ENCODE measurements around the gene SUCLG2.
"Not testable (repeated sequence)": the region's sequence is repeated elsewhere in the genome, so short reads cannot be mapped to it uniquely, and the experiment has no call there.

Gene SUCLG2

DNA sequence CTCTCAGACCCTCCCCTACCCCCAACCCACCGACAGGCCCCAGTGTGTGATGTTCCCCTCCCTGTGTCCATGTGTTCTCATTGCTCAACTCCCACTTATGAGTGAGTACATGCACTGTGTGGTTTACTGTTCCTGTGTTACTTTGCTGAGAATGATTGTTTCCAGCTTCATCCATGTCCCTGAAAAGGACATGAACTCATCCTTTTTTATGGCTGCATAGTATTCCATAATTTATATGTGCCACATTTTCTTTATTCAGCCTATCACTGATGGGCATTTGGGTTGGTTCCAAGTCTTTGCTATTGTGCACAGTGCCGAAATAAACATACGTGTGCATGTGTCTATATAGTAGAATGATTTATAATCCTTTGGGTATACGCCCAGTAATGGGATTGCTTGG lies 117.2 kb downstream of the SUCLG2 start:
- not testable (repeated sequence) for DNase-seq; H3K27ac ChIP-seq (ENCODE audit: low read depth, low read length); H3K4me2 ChIP-seq (ENCODE audit: low read length); H3K18ac ChIP-seq (ENCODE audit: low read length); H2BK15ac ChIP-seq (replicated peaks; ENCODE audit: low read depth); H3K36me3 ChIP-seq (ENCODE audit: control insufficient read depth, insufficient read depth, low read length); H3K4me3 ChIP-seq (ENCODE audit: low read length); H3K9ac ChIP-seq (ENCODE audit: low read length); H4K8ac ChIP-seq (ENCODE audit: low read depth, low read length); H2BK120ac ChIP-seq (ENCODE audit: low read depth, low read length); H3K79me1 ChIP-seq (ENCODE audit: low read length); H3K56ac ChIP-seq (ENCODE audit: low read length); H2AK5ac ChIP-seq (ENCODE audit: low read length); H2BK5ac ChIP-seq (ENCODE audit: low read length); H3K4me1 ChIP-seq (ENCODE audit: control insufficient read depth, low read depth, low read length); H3K4ac ChIP-seq (ENCODE audit: low read depth, low read length); H4K5ac ChIP-seq (ENCODE audit: low read length); H3K23ac ChIP-seq (ENCODE audit: low read length); H3K27me3 ChIP-seq (ENCODE audit: insufficient read depth, low read length, poor library complexity); H3K79me2 ChIP-seq (ENCODE audit: control insufficient read depth, insufficient read depth, low read length)
- WGBS (ENCODE audit: extremely low coverage, insufficient coverage, low lambda C conversion rate): no CpG with 5 or more reads among the region's 4 CpGs

DNA sequence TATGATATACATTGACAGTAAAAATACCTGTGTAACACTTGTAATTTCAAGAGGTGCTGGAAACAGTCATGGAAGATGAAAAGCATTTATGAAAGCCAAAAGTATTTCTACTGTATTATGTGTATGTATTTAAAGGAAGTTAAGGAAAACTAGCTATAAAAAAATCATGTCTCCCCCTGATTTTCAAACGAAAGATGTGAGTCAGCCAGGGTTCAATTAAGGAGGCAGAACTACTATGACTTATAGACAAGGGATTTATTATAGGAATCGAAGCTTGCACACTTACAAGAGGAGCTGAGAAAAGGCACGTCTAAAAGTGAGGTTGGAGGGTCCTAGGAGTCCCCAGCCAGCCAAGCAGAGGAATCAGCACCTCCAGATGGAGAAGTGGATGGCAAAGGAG lies 119.4 kb downstream of the SUCLG2 start:
- H3K18ac ChIP-seq (ENCODE audit: low read length): no peak overlapping the region
- no peaks in the 10 kb centered on the region for H3K36me3 ChIP-seq (ENCODE audit: control insufficient read depth, insufficient read depth, low read length)
- no CpG with 5 or more reads among the region's 3 CpGs for WGBS (ENCODE audit: extremely low coverage, insufficient coverage, low lambda C conversion rate)
- no peaks in the 10 kb centered on the region for H3K79me1 ChIP-seq (ENCODE audit: low read length)
- no peak overlapping the region for H3K4me3 ChIP-seq (ENCODE audit: low read length)
- peaks cover 2% of the 10 kb centered on the region for H3K4me1 ChIP-seq (ENCODE audit: control insufficient read depth, low read depth, low read length)
- no peak overlapping the region for H3K9ac ChIP-seq (ENCODE audit: low read length)
- DNase-seq: no peak
- H3K4me2 ChIP-seq (ENCODE audit: low read length): no peak overlapping the region
- H3K4ac ChIP-seq (ENCODE audit: low read depth, low read length): no peak overlapping the region
- no peak overlapping the region for H2BK5ac ChIP-seq (ENCODE audit: low read length)
- H2BK15ac ChIP-seq (replicated peaks; ENCODE audit: low read depth): no peak overlapping the region
- H3K27me3 ChIP-seq (ENCODE audit: insufficient read depth, low read length, poor library complexity): no peaks in the 10 kb centered on the region
- H3K27ac ChIP-seq (ENCODE audit: low read depth, low read length): no peak overlapping the region
- no peak overlapping the region for H2BK120ac ChIP-seq (ENCODE audit: low read depth, low read length)
- H3K79me2 ChIP-seq (ENCODE audit: control insufficient read depth, insufficient read depth, low read length): no peaks in the 10 kb centered on the region
- H4K8ac ChIP-seq (ENCODE audit: low read depth, low read length): no peak overlapping the region
- H4K5ac ChIP-seq (ENCODE audit: low read length): no peak overlapping the region
- no peak overlapping the region for H3K23ac ChIP-seq (ENCODE audit: low read length)
- H3K56ac ChIP-seq (ENCODE audit: low read length): no peak overlapping the region
- H2AK5ac ChIP-seq (ENCODE audit: low read length): no peak overlapping the region

DNA sequence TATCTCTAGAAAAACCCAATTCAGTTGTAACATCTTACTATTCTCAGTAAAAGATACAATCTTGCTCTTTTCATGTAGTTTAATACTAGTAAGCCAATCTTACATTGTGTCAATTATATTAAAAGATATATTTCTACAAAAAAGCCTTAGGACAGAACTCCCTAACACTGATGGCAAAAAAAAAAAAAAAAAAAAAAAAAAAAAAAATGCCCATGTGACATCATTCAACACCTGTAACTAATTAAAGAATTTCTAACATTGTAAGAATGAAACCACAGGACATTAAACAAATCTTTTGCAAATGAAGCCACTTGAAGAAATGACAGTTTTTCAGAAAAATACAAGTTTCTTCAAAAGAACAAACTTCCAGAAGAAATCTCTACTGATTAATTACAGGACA lies 119.8 kb downstream of the SUCLG2 start:
- no peak overlapping the region for H4K8ac ChIP-seq (ENCODE audit: low read depth, low read length)
- no peaks in the 10 kb centered on the region for H3K79me1 ChIP-seq (ENCODE audit: low read length)
- DNase-seq: no peak
- no peak overlapping the region for H3K9ac ChIP-seq (ENCODE audit: low read length)
- no peak overlapping the region for H2BK5ac ChIP-seq (ENCODE audit: low read length)
- H3K27me3 ChIP-seq (ENCODE audit: insufficient read depth, low read length, poor library complexity): no peaks in the 10 kb centered on the region
- H3K23ac ChIP-seq (ENCODE audit: low read length): no peak overlapping the region
- no peaks in the 10 kb centered on the region for H3K36me3 ChIP-seq (ENCODE audit: control insufficient read depth, insufficient read depth, low read length)
- no peak overlapping the region for H3K4ac ChIP-seq (ENCODE audit: low read depth, low read length)
- H3K4me1 ChIP-seq (ENCODE audit: control insufficient read depth, low read depth, low read length): peaks cover 2% of the 10 kb centered on the region
- H2AK5ac ChIP-seq (ENCODE audit: low read length): no peak overlapping the region
- H3K18ac ChIP-seq (ENCODE audit: low read length): no peak overlapping the region
- H3K4me3 ChIP-seq (ENCODE audit: low read length): no peak overlapping the region
- H3K4me2 ChIP-seq (ENCODE audit: low read length): no peak overlapping the region
- H2BK120ac ChIP-seq (ENCODE audit: low read depth, low read length): no peak overlapping the region
- no peak overlapping the region for H3K56ac ChIP-seq (ENCODE audit: low read length)
- no peaks in the 10 kb centered on the region for H3K79me2 ChIP-seq (ENCODE audit: control insufficient read depth, insufficient read depth, low read length)
- no peak overlapping the region for H3K27ac ChIP-seq (ENCODE audit: low read depth, low read length)
- no peak overlapping the region for H2BK15ac ChIP-seq (replicated peaks; ENCODE audit: low read depth)
- no peak overlapping the region for H4K5ac ChIP-seq (ENCODE audit: low read length)

DNA sequence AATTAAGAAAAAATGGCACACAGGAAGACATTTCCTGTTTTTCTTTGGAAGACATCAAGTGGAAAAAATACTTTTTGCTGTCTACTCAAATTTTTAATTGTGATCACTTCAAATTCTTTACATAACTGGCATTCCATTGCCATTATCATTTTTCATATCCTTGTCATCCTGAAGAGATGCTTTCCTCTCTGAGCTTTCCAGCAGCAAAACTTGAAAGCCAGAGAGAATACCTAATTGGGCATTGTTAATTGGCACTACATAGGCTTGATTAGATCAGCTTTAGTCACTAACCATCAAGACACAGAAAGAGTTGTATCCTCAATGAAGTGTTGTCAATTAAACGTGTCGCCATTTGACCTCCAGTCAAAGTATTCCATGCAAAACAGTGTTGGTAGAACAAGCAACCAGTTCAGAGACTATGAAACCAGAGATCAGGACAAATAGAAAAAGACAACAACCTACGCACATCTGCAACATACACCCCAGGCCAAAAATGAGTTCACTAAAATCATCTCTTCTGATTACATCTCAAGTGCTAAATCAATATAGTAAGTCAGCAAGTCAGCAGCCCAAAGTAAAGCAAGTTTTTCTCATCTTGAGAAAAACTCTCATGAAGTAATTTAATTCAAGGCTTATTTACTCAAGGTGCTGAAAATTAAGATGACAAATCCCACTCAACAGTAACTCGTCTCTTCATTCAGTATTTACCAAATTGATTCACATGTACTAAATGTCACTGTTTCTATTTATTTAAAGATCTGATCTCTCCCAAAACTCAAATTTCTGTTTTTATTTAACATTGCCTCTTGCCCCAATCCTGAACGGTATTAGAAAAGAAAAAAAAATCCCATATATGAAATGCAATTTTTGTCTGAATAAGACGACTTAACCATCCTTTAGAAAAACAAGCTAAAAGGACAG lies 123.0 kb downstream of the SUCLG2 start:
- Histone ChIP-seq H4K5ac (ENCODE audit: low read length) (no peak overlapping the region), H3K27me3 (ENCODE audit: insufficient read depth, low read length, poor library complexity) (no peaks in the 10 kb centered on the region), H4K8ac (ENCODE audit: low read depth, low read length) (no peak overlapping the region), H3K79me2 (ENCODE audit: control insufficient read depth, insufficient read depth, low read length) (no peaks in the 10 kb centered on the region), H3K23ac (ENCODE audit: low read length) (no peak overlapping the region), H3K18ac (ENCODE audit: low read length) (no peak overlapping the region), H3K56ac (ENCODE audit: low read length) (no peak overlapping the region), H3K36me3 (ENCODE audit: control insufficient read depth, insufficient read depth, low read length) (no peaks in the 10 kb centered on the region), H3K27ac (ENCODE audit: low read depth, low read length) (no peak overlapping the region), H3K4me1 (ENCODE audit: control insufficient read depth, low read depth, low read length) (peaks cover 2% of the 10 kb centered on the region), H3K4me2 (ENCODE audit: low read length) (no peak overlapping the region), H3K79me1 (ENCODE audit: low read length) (no peaks in the 10 kb centered on the region), H3K4ac (ENCODE audit: low read depth, low read length) (no peak overlapping the region), H3K9ac (ENCODE audit: low read length) (no peak overlapping the region), H3K4me3 (ENCODE audit: low read length) (no peak overlapping the region), H2BK5ac (ENCODE audit: low read length) (no peak overlapping the region), H2AK5ac (ENCODE audit: low read length) (no peak overlapping the region), H2BK120ac (ENCODE audit: low read depth, low read length) (no peak overlapping the region), H2BK15ac (replicated peaks; ENCODE audit: low read depth) (no peak overlapping the region)
- no peak for DNase-seq
- WGBS (ENCODE audit: extremely low coverage, insufficient coverage, low lambda C conversion rate): no CpG with 5 or more reads among the region's 6 CpGs

- H2BK15ac ChIP-seq (replicated peaks; ENCODE audit: low read depth): no peak overlapping the region
- no peak overlapping the region for H3K18ac ChIP-seq (ENCODE audit: low read length)
- H3K9ac ChIP-seq (ENCODE audit: low read length): no peak overlapping the region
- no peak overlapping the region for H2BK5ac ChIP-seq (ENCODE audit: low read length)
- no peak overlapping the region for H3K27ac ChIP-seq (ENCODE audit: low read depth, low read length)
- H3K36me3 ChIP-seq (ENCODE audit: control insufficient read depth, insufficient read depth, low read length): no peaks in the 10 kb centered on the region
- no peak overlapping the region for H3K4me2 ChIP-seq (ENCODE audit: low read length)
- H3K4me3 ChIP-seq (ENCODE audit: low read length): no peak overlapping the region
- H4K5ac ChIP-seq (ENCODE audit: low read length): no peak overlapping the region
- no peak overlapping the region for H2AK5ac ChIP-seq (ENCODE audit: low read length)
- H2BK120ac ChIP-seq (ENCODE audit: low read depth, low read length): no peak overlapping the region
- H3K79me2 ChIP-seq (ENCODE audit: control insufficient read depth, insufficient read depth, low read length): no peaks in the 10 kb centered on the region
- H3K27me3 ChIP-seq (ENCODE audit: insufficient read depth, low read length, poor library complexity): no peaks in the 10 kb centered on the region
- no peaks in the 10 kb centered on the region for H3K79me1 ChIP-seq (ENCODE audit: low read length)
- no peak for DNase-seq
- no peak overlapping the region for H3K4ac ChIP-seq (ENCODE audit: low read depth, low read length)
- H3K56ac ChIP-seq (ENCODE audit: low read length): no peak overlapping the region
- WGBS (ENCODE audit: extremely low coverage, insufficient coverage, low lambda C conversion rate): no CpG with 5 or more reads among the region's 1 CpG
- no peak overlapping the region for H4K8ac ChIP-seq (ENCODE audit: low read depth, low read length)
- H3K23ac ChIP-seq (ENCODE audit: low read length): no peak overlapping the region
- peaks cover 2% of the 10 kb centered on the region for H3K4me1 ChIP-seq (ENCODE audit: control insufficient read depth, low read depth, low read length)
These were observed 124.5 kb downstream of the SUCLG2 start for GRCh38 chr3:67529915-67530314.

DNA sequence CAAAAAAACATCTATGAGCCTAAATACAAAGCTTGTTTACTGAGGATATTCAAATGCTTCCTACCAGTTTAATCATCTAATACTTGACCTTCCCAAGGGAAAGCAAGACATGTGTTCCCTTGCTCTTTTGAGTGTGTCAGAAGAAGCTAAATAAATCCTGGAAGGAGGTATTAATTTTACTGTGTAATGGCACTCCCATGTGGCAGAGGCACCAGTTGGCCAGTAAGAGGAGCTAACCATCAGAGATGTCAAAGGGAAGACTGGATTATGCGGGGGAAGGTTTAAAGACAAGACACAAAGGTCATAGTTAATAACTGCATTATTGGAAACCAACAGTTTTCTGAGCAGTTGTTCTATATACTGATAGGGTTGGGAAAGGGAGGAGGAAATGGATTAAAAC lies 125.1 kb downstream of the SUCLG2 start:
- Histone ChIP-seq H3K79me2 (ENCODE audit: control insufficient read depth, insufficient read depth, low read length) (no peaks in the 10 kb centered on the region), H3K27me3 (ENCODE audit: insufficient read depth, low read length, poor library complexity) (no peaks in the 10 kb centered on the region), H4K8ac (ENCODE audit: low read depth, low read length) (no peak overlapping the region), H2BK5ac (ENCODE audit: low read length) (no peak overlapping the region), H3K36me3 (ENCODE audit: control insufficient read depth, insufficient read depth, low read length) (no peaks in the 10 kb centered on the region), H3K27ac (ENCODE audit: low read depth, low read length) (no peak overlapping the region), H2AK5ac (ENCODE audit: low read length) (no peak overlapping the region), H3K79me1 (ENCODE audit: low read length) (no peaks in the 10 kb centered on the region), H3K23ac (ENCODE audit: low read length) (no peak overlapping the region), H2BK120ac (ENCODE audit: low read depth, low read length) (no peak overlapping the region), H3K4ac (ENCODE audit: low read depth, low read length) (no peak overlapping the region), H3K18ac (ENCODE audit: low read length) (no peak overlapping the region), H3K4me2 (ENCODE audit: low read length) (no peak overlapping the region), H3K4me1 (ENCODE audit: control insufficient read depth, low read depth, low read length) (peaks cover 2% of the 10 kb centered on the region), H3K9ac (ENCODE audit: low read length) (no peak overlapping the region), H4K5ac (ENCODE audit: low read length) (no peak overlapping the region), H3K4me3 (ENCODE audit: low read length) (no peak overlapping the region), H2BK15ac (replicated peaks; ENCODE audit: low read depth) (no peak overlapping the region), H3K56ac (ENCODE audit: low read length) (no peak overlapping the region)
- no CpG with 5 or more reads among the region's 1 CpG for WGBS (ENCODE audit: extremely low coverage, insufficient coverage, low lambda C conversion rate)
- no peak for DNase-seq
